Choroid plexus epithelial cell (primary cell): Measurements from ENCODE around the gene MRPL41.

ENCODE experiments used
- DNase-seq: peaks from one replicate; pipeline ENCODE4 v3.0.0-alpha.2; 2010; ENCODE audit warnings: low read depth
- H3K4me3 ChIP-seq: 2 replicates; pipeline ENCODE4 v1.5.1; 2011; ENCODE audit warnings: low read depth, mild to moderate bottlenecking, control low read depth, low read length, moderate library complexity
- TF ChIP-seq, protein P1 (sequence below): conservative IDR thresholded peaks from 2 replicates; pipeline ENCODE4 v1.5.1; 2011; ENCODE audit warnings: low read depth, mild to moderate bottlenecking, control low read depth, inconsistent platforms, low read length, moderate library complexity

MRPL41 gene

DNA sequence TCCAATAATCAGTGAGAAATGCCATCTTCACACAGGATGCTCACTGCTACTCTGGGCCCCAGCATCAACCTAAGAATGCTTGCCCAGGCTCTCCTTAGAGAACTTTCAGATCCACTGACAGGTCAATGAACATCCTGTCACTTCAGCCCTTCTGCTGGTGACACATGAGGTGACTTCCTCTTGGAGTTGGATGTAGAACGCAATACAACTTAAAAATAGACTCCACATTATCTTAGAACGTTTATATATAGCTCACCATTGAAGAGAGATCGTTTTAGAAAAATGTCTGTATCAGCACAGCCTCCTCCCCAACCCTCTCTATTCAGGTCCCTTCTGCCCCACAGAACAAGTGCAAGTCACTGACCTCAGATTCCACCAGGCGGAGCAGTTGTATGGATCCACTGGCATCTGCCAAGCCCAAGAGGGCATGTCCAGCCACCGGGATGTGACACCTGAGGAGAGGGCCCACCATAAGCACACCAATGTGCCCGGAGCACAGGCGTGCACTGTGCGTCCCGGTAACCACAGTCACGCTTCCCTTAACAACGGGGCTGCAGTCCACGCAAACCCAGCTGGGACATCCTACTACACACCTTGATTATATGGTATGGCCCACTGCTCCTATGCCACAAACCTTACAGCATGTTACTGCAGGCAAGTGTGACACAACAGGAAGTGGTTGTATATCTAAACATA, 24.2 kb downstream of the MRPL41 start:
- TF ChIP-seq, protein P1, sequence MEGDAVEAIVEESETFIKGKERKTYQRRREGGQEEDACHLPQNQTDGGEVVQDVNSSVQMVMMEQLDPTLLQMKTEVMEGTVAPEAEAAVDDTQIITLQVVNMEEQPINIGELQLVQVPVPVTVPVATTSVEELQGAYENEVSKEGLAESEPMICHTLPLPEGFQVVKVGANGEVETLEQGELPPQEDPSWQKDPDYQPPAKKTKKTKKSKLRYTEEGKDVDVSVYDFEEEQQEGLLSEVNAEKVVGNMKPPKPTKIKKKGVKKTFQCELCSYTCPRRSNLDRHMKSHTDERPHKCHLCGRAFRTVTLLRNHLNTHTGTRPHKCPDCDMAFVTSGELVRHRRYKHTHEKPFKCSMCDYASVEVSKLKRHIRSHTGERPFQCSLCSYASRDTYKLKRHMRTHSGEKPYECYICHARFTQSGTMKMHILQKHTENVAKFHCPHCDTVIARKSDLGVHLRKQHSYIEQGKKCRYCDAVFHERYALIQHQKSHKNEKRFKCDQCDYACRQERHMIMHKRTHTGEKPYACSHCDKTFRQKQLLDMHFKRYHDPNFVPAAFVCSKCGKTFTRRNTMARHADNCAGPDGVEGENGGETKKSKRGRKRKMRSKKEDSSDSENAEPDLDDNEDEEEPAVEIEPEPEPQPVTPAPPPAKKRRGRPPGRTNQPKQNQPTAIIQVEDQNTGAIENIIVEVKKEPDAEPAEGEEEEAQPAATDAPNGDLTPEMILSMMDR = no peak
- no peak overlapping the region for H3K4me3 ChIP-seq
- no peak for DNase-seq

DNA sequence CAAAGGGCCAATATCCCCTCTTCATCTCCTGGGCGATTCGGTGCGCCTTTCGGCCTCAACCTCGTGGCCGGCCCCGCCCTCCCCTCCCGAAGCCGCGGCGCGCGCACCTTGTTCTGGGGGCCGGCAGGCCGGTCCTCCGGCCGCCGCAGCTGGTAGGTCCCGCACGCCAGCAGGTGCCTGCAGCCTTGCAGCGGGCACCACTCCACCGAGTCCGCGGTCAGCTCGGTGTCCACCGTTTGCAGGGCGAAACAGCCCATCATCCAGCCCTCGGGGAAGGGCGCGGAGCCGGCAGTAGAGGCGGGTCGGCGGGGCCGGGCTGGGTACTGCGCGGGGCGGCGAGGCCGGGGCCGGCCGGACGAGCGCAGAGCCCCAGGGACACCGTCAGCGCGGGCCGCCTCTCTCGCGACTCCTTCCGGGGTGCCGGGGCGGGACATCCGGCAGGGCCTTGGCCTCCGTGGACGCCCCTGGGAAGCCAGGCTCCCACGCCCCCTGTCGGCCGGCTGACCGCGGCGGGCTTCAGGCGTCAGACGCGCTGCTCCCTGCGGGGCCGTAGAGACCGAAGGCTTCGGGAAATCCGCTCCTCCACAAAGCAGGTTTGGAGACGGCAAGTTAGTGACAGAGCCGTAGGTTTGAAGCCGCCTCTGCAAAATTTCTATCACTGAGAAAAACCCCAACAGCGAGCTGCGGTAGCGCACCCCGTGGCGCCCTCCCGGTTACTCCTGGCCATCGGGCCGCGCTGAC, 27.0 kb downstream of the MRPL41 start, which contains the start of gene DPH7:
TSS of gene DPH7 (minus strand) at position 408 of the 741 bp plus-strand sequence. CDS start at position 260, 148 bp downstream.
- TF ChIP-seq, protein P1 = peak; percentile 73
- H3K4me3 ChIP-seq = peak within 1 kb of the TSS; percentile 93
- DNase-seq = peak; percentile 93

DNA sequence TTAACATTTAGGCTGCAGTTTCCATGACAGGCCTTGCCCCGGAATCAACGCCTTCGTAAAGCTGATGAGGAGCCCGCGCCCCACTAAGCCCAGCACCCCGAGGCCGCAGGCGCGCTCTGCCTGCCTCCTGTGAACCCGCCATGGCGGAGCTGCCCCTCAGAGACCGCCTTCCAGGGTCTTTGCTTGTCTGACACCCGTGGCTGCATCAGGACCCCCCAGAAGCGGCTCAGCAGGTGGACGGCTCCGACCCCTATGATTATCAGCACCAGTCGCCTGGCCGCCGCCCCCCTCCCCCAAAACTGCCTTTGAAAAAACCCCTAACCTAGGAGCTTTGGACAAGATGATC, 27.6 kb downstream of the MRPL41 start:
- H3K4me3 ChIP-seq = peak overlapping the region; percentile 93
- no peak for DNase-seq

DNA sequence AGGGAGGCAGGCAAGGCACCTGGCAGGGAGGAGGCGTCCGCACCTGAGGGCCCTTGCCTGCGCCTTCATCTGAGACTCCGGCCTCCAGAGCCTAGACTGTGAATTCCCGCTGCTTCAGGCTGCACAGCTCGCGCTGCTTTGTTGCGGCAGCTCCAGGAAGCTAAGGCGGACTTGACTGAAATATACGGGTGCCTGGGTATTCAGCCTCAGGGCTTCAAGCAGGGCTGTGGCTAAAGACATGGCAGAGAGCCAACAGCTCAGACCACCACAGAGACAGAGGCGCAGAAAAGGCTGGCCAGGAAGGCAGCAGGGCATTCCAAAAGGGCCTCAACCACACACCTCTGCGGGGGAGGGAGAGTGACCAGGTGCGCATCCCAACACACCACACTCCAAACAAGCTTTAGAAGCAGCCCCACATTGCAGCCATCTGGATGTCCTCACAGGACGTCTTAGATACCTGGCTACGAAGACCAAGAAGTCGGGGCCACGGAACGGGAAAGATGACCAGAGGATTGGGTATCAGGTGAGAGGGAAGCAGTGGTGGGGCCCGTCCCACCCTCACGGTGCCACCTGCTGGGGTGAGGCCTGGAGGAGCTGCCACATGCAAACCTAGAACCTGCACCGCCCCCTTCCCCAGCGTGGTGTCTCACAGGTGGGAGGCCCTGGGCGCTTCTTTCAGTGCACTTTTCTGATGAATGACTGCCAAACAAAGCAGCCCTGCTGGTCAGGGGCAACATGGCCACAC, 28.7 kb downstream of the MRPL41 start:
- DNase-seq = no peak
- no peak overlapping the region for H3K4me3 ChIP-seq
- TF ChIP-seq, protein P1 = no peak

More for the DNA sequence above, 27.6 kb downstream of the MRPL41 start:
- TF ChIP-seq, protein P1 = no peak

DNA sequence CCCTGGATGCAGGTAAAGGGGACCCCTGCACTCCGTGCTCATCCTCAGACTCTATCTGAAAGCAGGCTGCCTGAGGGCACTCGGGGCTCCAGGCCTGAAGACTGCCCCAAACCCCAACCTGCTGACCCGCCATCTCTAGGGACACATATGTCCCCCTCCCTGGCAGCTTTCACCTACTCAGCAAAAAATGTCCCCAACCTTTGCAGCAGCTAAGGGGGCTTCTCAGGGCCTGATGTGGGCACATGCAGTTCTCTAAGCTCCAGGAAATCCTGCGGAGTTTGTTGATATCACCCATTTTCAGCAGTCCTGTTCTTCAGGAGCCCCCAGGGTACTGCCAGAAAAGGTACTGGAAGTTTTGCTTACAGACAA, 29.3 kb downstream of the MRPL41 start:
- no peak overlapping the region for H3K4me3 ChIP-seq
- TF ChIP-seq, protein P1 = no peak
- DNase-seq = no peak

DNA sequence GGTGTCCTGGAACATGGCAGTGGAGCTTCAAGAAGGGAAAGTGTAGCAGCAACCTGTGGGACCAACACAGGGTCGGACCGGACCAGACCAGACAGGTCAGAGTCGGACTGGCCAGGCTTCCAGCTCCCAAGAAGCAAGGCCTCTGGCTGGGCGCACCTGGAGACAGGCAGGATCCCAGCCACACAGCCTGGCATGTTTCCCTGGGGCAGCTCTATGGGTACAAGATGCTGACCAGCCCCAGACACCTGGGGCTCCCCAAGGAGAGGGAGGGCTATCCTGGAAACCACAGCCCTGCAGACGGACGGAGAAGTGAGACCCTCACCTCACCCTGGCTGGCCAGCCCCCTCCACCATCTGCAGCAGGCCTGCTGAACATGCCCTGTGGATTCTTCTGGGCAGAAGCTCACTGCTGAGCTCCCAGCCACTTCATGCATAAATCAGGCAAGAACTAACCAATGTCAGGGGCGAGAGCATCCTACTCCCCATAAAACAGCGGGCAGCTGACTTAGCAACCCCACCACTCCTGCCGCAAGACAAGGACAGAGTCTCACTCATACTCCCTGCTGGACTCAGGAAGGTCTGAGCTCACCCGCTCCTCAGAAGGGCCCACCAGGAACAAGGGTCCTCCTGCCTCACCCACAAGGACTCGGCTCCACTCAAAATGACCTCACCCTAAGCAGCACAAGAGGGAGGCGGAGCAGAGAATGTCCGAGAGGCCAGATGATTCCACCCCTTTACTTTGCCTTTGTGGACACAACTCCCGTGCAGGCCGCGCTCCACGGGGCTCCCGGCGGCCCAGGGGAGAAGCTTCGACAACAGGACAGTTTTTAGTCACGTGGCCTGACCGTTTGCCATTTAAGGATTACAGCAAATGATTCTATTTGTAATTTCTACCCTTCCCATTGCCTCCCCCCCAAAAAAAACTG, 29.9 kb downstream of the MRPL41 start:
- TF ChIP-seq, protein P1 = no peak
- H3K4me3 ChIP-seq = no peak overlapping the region
- DNase-seq = no peak
